WERI-Rb-1 (cell line): ENCODE results near the gene CENPU.
"Not testable (repeated sequence)": the region's sequence is repeated elsewhere in the genome, so short reads cannot be mapped to it uniquely, and the experiment has no call there.

ENCODE experiments used
- DNase-seq: peaks from one replicate; pipeline ENCODE4 v3.0.0-alpha.2; 2020
- H3K27ac ChIP-seq: fragments of 250-450 bp; sonication (Bioruptor Pico); 2 replicates; pipeline ENCODE4 v1.5.1; 2020; ENCODE audit warnings: mild to moderate bottlenecking, moderate library complexity
- H3K27me3 ChIP-seq: fragments of 250-450 bp; sonication (Bioruptor Pico); 2 replicates; pipeline ENCODE4 v1.5.1; 2021; ENCODE audit warnings: mild to moderate bottlenecking, low read depth, moderate library complexity; ENCODE audit not compliant: insufficient read depth, severe bottlenecking
- H3K36me3 ChIP-seq: fragments of 250-450 bp; sonication (Bioruptor Pico); 2 replicates; pipeline ENCODE4 v1.5.1; 2020; ENCODE audit warnings: mild to moderate bottlenecking, moderate library complexity
- H3K4me3 ChIP-seq: 2 replicates; pipeline ENCODE4 v1.5.1; 2011; ENCODE audit warnings: low read depth, mild to moderate bottlenecking, control low read depth, low read length
- H3K9me3 ChIP-seq: fragments of 250-450 bp; sonication (Bioruptor Pico); 2 replicates; pipeline ENCODE4 v1.5.1; 2021; ENCODE audit warnings: mild to moderate bottlenecking, moderate library complexity; ENCODE audit not compliant: severe bottlenecking
- CTCF ChIP-seq: IDR thresholded peaks from 2 replicates; pipeline ENCODE4 v1.5.1; 2011; ENCODE audit warnings: low read depth, mild to moderate bottlenecking, control low read depth, inconsistent platforms, low read length

The CENPU gene

GRCh38 chr4:184660978-184661377, 72.9 kb downstream of the CENPU start:
- no peaks in the 10 kb centered on the region for H3K27me3 ChIP-seq
- peaks cover 23% of the 10 kb centered on the region for H3K36me3 ChIP-seq
- no peak overlapping the region for H3K27ac ChIP-seq
- no peak overlapping the region for H3K4me3 ChIP-seq
- no peak for DNase-seq
- no peaks in the 10 kb centered on the region for H3K9me3 ChIP-seq
- TF ChIP-seq CTCF = no peak

GRCh38 chr4:184657820-184658219, 76.1 kb downstream of the CENPU start:
- not testable (repeated sequence) for DNase-seq, H3K4me3 ChIP-seq, H3K27ac ChIP-seq, H3K27me3 ChIP-seq, H3K9me3 ChIP-seq
- peaks cover 26% of the 10 kb centered on the region for H3K36me3 ChIP-seq

- no peak overlapping the region for H3K27ac ChIP-seq
- no peak for DNase-seq
- no peak for TF ChIP-seq CTCF
These were observed 76.8 kb downstream of the CENPU start for GRCh38 chr4:184657144-184657543.

GRCh38 chr4:184655889-184656869, 77.7 kb downstream of the CENPU start:
- H3K27me3 ChIP-seq = no peaks in the 10 kb centered on the region
- H3K9me3 ChIP-seq = no peaks in the 10 kb centered on the region
- DNase-seq = no peak
- TF ChIP-seq CTCF = no peak
- H3K27ac ChIP-seq = no peak overlapping the region
- no peak overlapping the region for H3K4me3 ChIP-seq
- peaks cover 22% of the 10 kb centered on the region for H3K36me3 ChIP-seq

More at GRCh38 chr4:184657144-184657543, 76.8 kb downstream of the CENPU start:
- Histone ChIP-seq H3K4me3 (no peak overlapping the region), H3K36me3 (peaks cover 26% of the 10 kb centered on the region), H3K27me3 (no peaks in the 10 kb centered on the region), H3K9me3 (no peaks in the 10 kb centered on the region)

- H3K4me3 ChIP-seq = no peak overlapping the region
- H3K9me3 ChIP-seq = no peaks in the 10 kb centered on the region
- TF ChIP-seq CTCF = no peak
- no peak for DNase-seq
- peaks cover 12% of the 10 kb centered on the region for H3K36me3 ChIP-seq
- no peak overlapping the region for H3K27ac ChIP-seq
- H3K27me3 ChIP-seq = no peaks in the 10 kb centered on the region
These were observed 80.2 kb downstream of the CENPU start for GRCh38 chr4:184653650-184654049.

- not testable (repeated sequence) for H3K9me3 ChIP-seq, H3K4me3 ChIP-seq, H3K27me3 ChIP-seq, DNase-seq, H3K27ac ChIP-seq
- H3K36me3 ChIP-seq = peaks cover 12% of the 10 kb centered on the region
These were observed 81.2 kb downstream of the CENPU start for GRCh38 chr4:184652681-184653080.

- Histone ChIP-seq H3K9me3 (no peaks in the 10 kb centered on the region), H3K27ac (no peak overlapping the region), H3K4me3 (no peak overlapping the region), H3K36me3 (peaks cover 9% of the 10 kb centered on the region), H3K27me3 (no peaks in the 10 kb centered on the region)
- TF ChIP-seq CTCF = no peak
- DNase-seq = no peak
These were observed 82.0 kb downstream of the CENPU start for GRCh38 chr4:184651899-184652298.
